ENCODE measurements around the gene PPFIBP1.
A peak's percentile ranks its signal among the peaks of the same experiment; 100 is the strongest.
"Not testable (repeated sequence)": the region's sequence is repeated elsewhere in the genome, so short reads cannot be mapped to it uniquely, and the experiment has no call there.

PPFIBP1 gene

GRCh38 chr12:27619308-27619707 lies 95.3 kb downstream of the PPFIBP1 start:
- H3K9me3 Mint-ChIP-seq = no peaks in the 10 kb centered on the region
- no peak for DNase-seq
- H3K27me3 Mint-ChIP-seq = peaks cover 3% of the 10 kb centered on the region
- peak overlapping the region; percentile 68 for H3K27ac Mint-ChIP-seq
- peaks cover 23% of the 10 kb centered on the region for H3K4me1 Mint-ChIP-seq (ENCODE audit: low read depth)
- H3K4me3 Mint-ChIP-seq = no peak overlapping the region
- H3K36me3 Mint-ChIP-seq (ENCODE audit: low read depth) = no peaks in the 10 kb centered on the region

- Mint-ChIP-seq H3K36me3 (ENCODE audit: low read depth) (no peaks in the 10 kb centered on the region), H3K27me3 (peaks cover 3% of the 10 kb centered on the region), H3K27ac (no peak overlapping the region), H3K9me3 (no peaks in the 10 kb centered on the region), H3K4me3 (no peak overlapping the region), H3K4me1 (ENCODE audit: low read depth) (peaks cover 23% of the 10 kb centered on the region)
- no peak for DNase-seq
Measured at GRCh38 chr12:27620121-27620520, 96.1 kb downstream of the PPFIBP1 start.

GRCh38 chr12:27622436-27623195 lies 98.6 kb downstream of the PPFIBP1 start:
- Mint-ChIP-seq H3K4me3 (no peak overlapping the region), H3K4me1 (ENCODE audit: low read depth) (peaks cover 33% of the 10 kb centered on the region), H3K27ac (no peak overlapping the region), H3K36me3 (ENCODE audit: low read depth) (no peaks in the 10 kb centered on the region), H3K9me3 (no peaks in the 10 kb centered on the region), H3K27me3 (no peaks in the 10 kb centered on the region)
- DNase-seq = no peak

DNA sequence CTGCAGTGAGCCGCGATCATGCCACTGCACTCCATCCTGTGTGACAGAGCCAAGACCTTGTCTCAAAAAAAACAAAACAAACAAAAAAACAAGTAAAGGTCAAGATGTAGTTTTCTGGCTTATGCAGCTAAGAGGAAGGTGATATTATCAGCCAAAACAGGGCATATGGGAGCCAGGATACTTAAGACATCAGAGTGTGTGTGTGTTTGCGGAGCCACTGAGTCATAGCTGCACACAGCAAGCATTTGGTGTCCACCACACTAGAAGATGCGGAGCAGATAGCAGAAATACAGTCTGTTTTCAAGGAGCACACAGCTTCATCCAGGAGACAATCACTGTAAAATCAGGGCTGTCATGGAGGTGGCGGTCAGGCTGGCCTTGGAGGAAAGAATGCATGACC lies 99.6 kb downstream of the PPFIBP1 start:
- Mint-ChIP-seq H3K4me3 (no peak overlapping the region), H3K36me3 (ENCODE audit: low read depth) (no peaks in the 10 kb centered on the region), H3K9me3 (no peaks in the 10 kb centered on the region), H3K27ac (no peak overlapping the region), H3K4me1 (ENCODE audit: low read depth) (peaks cover 34% of the 10 kb centered on the region), H3K27me3 (no peaks in the 10 kb centered on the region)
- no peak for DNase-seq

GRCh38 chr12:27624586-27624985 lies 100.6 kb downstream of the PPFIBP1 start:
- H3K9me3 Mint-ChIP-seq = no peaks in the 10 kb centered on the region
- H3K27ac Mint-ChIP-seq = no peak overlapping the region
- H3K4me3 Mint-ChIP-seq = no peak overlapping the region
- DNase-seq = no peak
- no peaks in the 10 kb centered on the region for H3K36me3 Mint-ChIP-seq (ENCODE audit: low read depth)
- peaks cover 25% of the 10 kb centered on the region for H3K4me1 Mint-ChIP-seq (ENCODE audit: low read depth)
- H3K27me3 Mint-ChIP-seq = no peaks in the 10 kb centered on the region

- no peaks in the 10 kb centered on the region for H3K27me3 Mint-ChIP-seq
- H3K36me3 Mint-ChIP-seq (ENCODE audit: low read depth) = no peaks in the 10 kb centered on the region
- H3K9me3 Mint-ChIP-seq = no peaks in the 10 kb centered on the region
- peak overlapping the region; percentile 61 for H3K27ac Mint-ChIP-seq
- no peak overlapping the region for H3K4me3 Mint-ChIP-seq
- peaks cover 18% of the 10 kb centered on the region for H3K4me1 Mint-ChIP-seq (ENCODE audit: low read depth)
- no peak for DNase-seq
Measured at GRCh38 chr12:27627123-27627852, 103.3 kb downstream of the PPFIBP1 start.

GRCh38 chr12:27627853-27628469 lies 104.0 kb downstream of the PPFIBP1 start:
- H3K4me3 Mint-ChIP-seq; H3K27me3 Mint-ChIP-seq; H3K36me3 Mint-ChIP-seq (ENCODE audit: low read depth); DNase-seq; H3K9me3 Mint-ChIP-seq: not testable (repeated sequence)
- H3K27ac Mint-ChIP-seq = peak overlapping the region; percentile 61
- H3K4me1 Mint-ChIP-seq (ENCODE audit: low read depth) = peaks cover 18% of the 10 kb centered on the region

GRCh38 chr12:27630219-27630618 lies 106.2 kb downstream of the PPFIBP1 start:
- H3K27me3 Mint-ChIP-seq; H3K9me3 Mint-ChIP-seq; H3K36me3 Mint-ChIP-seq (ENCODE audit: low read depth); H3K4me3 Mint-ChIP-seq; H3K27ac Mint-ChIP-seq; DNase-seq: not testable (repeated sequence)
- peaks cover 18% of the 10 kb centered on the region for H3K4me1 Mint-ChIP-seq (ENCODE audit: low read depth)

DNA sequence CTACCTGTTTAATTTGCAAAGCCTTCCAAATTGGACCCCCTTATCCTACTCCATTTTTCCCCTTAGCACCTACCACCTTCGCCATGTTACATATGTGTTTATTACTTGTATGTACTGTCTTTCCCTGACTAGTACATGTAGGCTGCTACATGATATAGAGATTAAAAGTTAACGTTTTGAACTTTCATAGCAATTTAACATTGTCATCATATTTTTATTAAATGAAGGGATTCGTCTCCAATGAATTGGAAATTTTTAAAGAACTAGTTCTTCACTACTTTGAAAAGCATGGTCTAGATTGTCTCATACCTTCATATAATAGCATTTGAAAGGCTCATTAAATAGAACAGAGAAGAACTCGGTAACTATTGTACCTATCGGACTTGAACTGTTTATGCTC lies 107.4 kb downstream of the PPFIBP1 start:
- Mint-ChIP-seq H3K9me3 (no peaks in the 10 kb centered on the region), H3K4me1 (ENCODE audit: low read depth) (peaks cover 19% of the 10 kb centered on the region), H3K27ac (no peak overlapping the region)

GRCh38 chr12:27631813-27632491 lies 107.9 kb downstream of the PPFIBP1 start:
- Mint-ChIP-seq H3K36me3 (ENCODE audit: low read depth) (no peaks in the 10 kb centered on the region), H3K9me3 (no peaks in the 10 kb centered on the region), H3K4me1 (ENCODE audit: low read depth) (peaks cover 18% of the 10 kb centered on the region), H3K4me3 (no peak overlapping the region), H3K27me3 (no peaks in the 10 kb centered on the region), H3K27ac (no peak overlapping the region)
- DNase-seq = no peak

More for the DNA sequence above, 107.4 kb downstream of the PPFIBP1 start:
- Mint-ChIP-seq H3K36me3 (ENCODE audit: low read depth) (no peaks in the 10 kb centered on the region), H3K4me3 (no peak overlapping the region), H3K27me3 (no peaks in the 10 kb centered on the region)
- DNase-seq = no peak

- Mint-ChIP-seq H3K27ac (no peak overlapping the region), H3K4me1 (ENCODE audit: low read depth) (peaks cover 4% of the 10 kb centered on the region), H3K4me3 (no peak overlapping the region), H3K9me3 (no peaks in the 10 kb centered on the region), H3K27me3 (no peaks in the 10 kb centered on the region), H3K36me3 (ENCODE audit: low read depth) (no peaks in the 10 kb centered on the region)
- DNase-seq = no peak
Measured at GRCh38 chr12:27635349-27635972, 111.5 kb downstream of the PPFIBP1 start.

DNA sequence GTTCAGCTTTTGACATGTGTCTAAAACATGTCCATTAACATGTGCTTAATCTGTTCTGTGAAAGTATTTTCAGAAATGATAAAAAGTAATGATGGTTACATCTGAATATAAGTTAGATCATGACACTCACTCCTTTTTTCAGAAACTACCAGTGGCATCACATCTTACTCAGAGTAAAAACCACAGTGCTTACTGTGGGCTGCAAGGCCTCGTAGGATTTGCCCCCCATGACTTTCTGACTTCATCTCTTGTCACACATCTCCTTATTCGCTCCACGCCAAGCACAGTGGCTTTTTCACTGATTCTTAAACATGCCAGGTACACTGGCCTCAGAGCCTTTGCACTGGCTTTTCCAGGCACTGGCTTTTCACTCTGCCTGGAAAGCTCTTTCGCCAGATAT lies 112.6 kb downstream of the PPFIBP1 start:
- H3K27me3 Mint-ChIP-seq; H3K9me3 Mint-ChIP-seq; DNase-seq; H3K4me1 Mint-ChIP-seq (ENCODE audit: low read depth); H3K4me3 Mint-ChIP-seq; H3K36me3 Mint-ChIP-seq (ENCODE audit: low read depth); H3K27ac Mint-ChIP-seq: not testable (repeated sequence)

DNA sequence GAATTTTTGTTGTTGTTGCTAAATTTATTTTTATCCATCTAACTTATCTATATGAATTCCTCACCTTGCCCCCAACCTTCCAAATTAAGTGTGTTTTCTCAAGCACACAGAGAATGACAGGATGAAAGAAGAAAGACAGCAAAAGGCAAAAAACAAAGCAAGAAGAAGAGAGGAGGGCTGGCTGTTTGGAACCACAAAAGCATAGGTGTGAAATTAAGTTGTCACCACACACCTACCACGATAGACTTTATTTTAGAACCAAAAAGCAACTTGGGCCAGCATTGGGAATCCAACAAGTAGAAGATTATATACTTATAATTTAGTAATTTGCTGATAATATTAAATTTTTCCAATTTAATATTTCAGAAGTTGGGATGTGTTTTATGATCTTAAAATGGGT lies 113.5 kb downstream of the PPFIBP1 start:
- Mint-ChIP-seq H3K4me1 (ENCODE audit: low read depth) (peaks cover 4% of the 10 kb centered on the region), H3K9me3 (no peaks in the 10 kb centered on the region), H3K36me3 (ENCODE audit: low read depth) (no peaks in the 10 kb centered on the region), H3K27me3 (no peaks in the 10 kb centered on the region), H3K4me3 (no peak overlapping the region), H3K27ac (no peak overlapping the region)
- DNase-seq = no peak

DNA sequence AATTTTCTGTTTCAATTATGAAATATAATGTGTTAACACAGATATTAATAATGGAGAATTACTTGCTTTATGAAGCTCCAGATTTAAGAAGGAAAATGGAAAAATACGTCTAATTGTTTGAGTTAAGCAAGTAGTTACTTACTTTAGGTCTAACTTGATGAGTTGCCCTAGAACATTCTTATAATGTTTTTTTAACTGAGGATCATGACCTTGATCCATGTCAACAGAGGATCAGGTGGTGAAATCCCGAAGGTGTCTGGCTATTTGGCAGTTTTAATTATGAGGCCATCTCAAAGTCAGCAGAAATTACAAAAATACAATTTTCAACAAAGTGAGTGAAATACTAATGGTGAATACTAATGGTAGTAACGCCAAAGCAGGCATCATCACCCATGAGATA lies 115.3 kb downstream of the PPFIBP1 start:
- Mint-ChIP-seq H3K36me3 (ENCODE audit: low read depth) (no peaks in the 10 kb centered on the region), H3K27ac (no peak overlapping the region), H3K4me3 (no peak overlapping the region), H3K4me1 (ENCODE audit: low read depth) (peaks cover 4% of the 10 kb centered on the region), H3K27me3 (no peaks in the 10 kb centered on the region), H3K9me3 (no peaks in the 10 kb centered on the region)
- DNase-seq = no peak
